Loucy (cell line): ENCODE measurements around the gene TVP23A.

Experiments used
- H2AFZ ChIP-seq: fragments of 200-600 bp; sonication (generic); 2 replicates; pipeline ENCODE4 v1.6.0; 2016; ENCODE audit warnings: antibody characterized with exemption, mild to moderate bottlenecking, low read length, moderate library complexity
- H3F3A ChIP-seq: fragments of 200-600 bp; 2 replicates; pipeline ENCODE4 v1.6.0; 2016; ENCODE audit warnings: antibody characterized with exemption, low read depth, mild to moderate bottlenecking
- H3K27me3 ChIP-seq: fragments of 200-600 bp; sonication (generic); 2 replicates; pipeline ENCODE4 v1.6.1; 2014; ENCODE audit warnings: low read length, mild to moderate bottlenecking; ENCODE audit not compliant: insufficient read depth, poor library complexity, severe bottlenecking
- H3K36me3 ChIP-seq: fragments of 200-600 bp; sonication (generic); 2 replicates; pipeline ENCODE4 v1.6.1; 2016; ENCODE audit warnings: low read length; ENCODE audit not compliant: insufficient read depth
- H3K4me1 ChIP-seq: fragments of 200-600 bp; sonication (generic); 2 replicates; pipeline ENCODE4 v1.5.1; 2014; ENCODE audit warnings: low read length, mild to moderate bottlenecking; ENCODE audit not compliant: insufficient read depth, poor library complexity, severe bottlenecking
- H3K4me2 ChIP-seq: fragments of 200-600 bp; sonication (generic); 2 replicates; pipeline ENCODE4 v1.6.0; 2014; ENCODE audit warnings: antibody characterized with exemption, low read length, low read depth, mild to moderate bottlenecking; ENCODE audit not compliant: poor library complexity, severe bottlenecking
- H3K4me3 ChIP-seq: fragments of 200-600 bp; sonication (generic); 2 replicates; pipeline ENCODE4 v1.5.1; 2014; ENCODE audit warnings: low read length, mild to moderate bottlenecking, mixed read lengths; ENCODE audit not compliant: poor library complexity, severe bottlenecking
- H3K79me2 ChIP-seq: fragments of 200-600 bp; sonication (generic); 2 replicates; pipeline ENCODE4 v1.6.1; 2014; ENCODE audit warnings: low read length; ENCODE audit not compliant: insufficient read depth
- H3K9ac ChIP-seq: fragments of 200-600 bp; sonication (generic); 2 replicates; pipeline ENCODE4 v1.6.0; 2014; ENCODE audit warnings: mild to moderate bottlenecking, low read depth, low read length, moderate library complexity; ENCODE audit not compliant: poor library complexity, severe bottlenecking
- H3K9me2 ChIP-seq: fragments of 200-600 bp; sonication (generic); replicated peaks from 2 replicates; pipeline ENCODE4 v1.6.1; 2016; ENCODE audit warnings: low read depth, low read length, mixed read lengths
- H3K9me3 ChIP-seq: fragments of 200-600 bp; sonication (generic); 2 replicates; pipeline ENCODE4 v1.6.1; 2014; ENCODE audit warnings: mild to moderate bottlenecking, antibody characterized with exemption, low read length, low read depth; ENCODE audit not compliant: insufficient read depth
- H4K20me1 ChIP-seq: fragments of 200-600 bp; sonication (generic); 2 replicates; pipeline ENCODE4 v1.6.0; 2014; ENCODE audit warnings: antibody characterized with exemption, low read length, mild to moderate bottlenecking; ENCODE audit not compliant: insufficient read depth, poor library complexity, severe bottlenecking
- CTCF ChIP-seq: fragments of 200-600 bp; sonication (generic); conservative IDR thresholded peaks from 2 replicates; pipeline ENCODE4 v1.5.1; 2014; ENCODE audit warnings: mild to moderate bottlenecking, antibody characterized with exemption, low read length
- EZH2phosphoT487 ChIP-seq: fragments of 200-600 bp; IDR thresholded peaks from 2 replicates; pipeline ENCODE4 v1.6.1; 2018; ENCODE audit warnings: antibody characterized with exemption, mild to moderate bottlenecking, moderate library complexity, borderline replicate concordance

The TVP23A gene

GRCh38 chr16:10846213-10846998, 27.8 kb upstream of the TVP23A start:
- Histone ChIP-seq H2AFZ (no peak overlapping the region), H3K9ac (no peak overlapping the region), H3K9me3 (no peaks in the 10 kb centered on the region), H3K27me3 (no peaks in the 10 kb centered on the region), H3K36me3 (no peaks in the 10 kb centered on the region), H3F3A (no peaks in the 10 kb centered on the region), H3K4me3 (no peak overlapping the region), H3K4me2 (no peak overlapping the region), H3K79me2 (no peaks in the 10 kb centered on the region), H3K9me2 (no peaks in the 10 kb centered on the region), H3K4me1 (no peaks in the 10 kb centered on the region), H4K20me1 (no peaks in the 10 kb centered on the region)
- TF ChIP-seq CTCF (no peak), EZH2phosphoT487 (no peak)

GRCh38 chr16:10840703-10841102, 22.1 kb upstream of the TVP23A start:
- Histone ChIP-seq H3K9me2 (no peaks in the 10 kb centered on the region), H3K27me3 (no peaks in the 10 kb centered on the region), H3K9ac (no peak overlapping the region), H3K36me3 (no peaks in the 10 kb centered on the region), H2AFZ (no peak overlapping the region), H3K79me2 (no peaks in the 10 kb centered on the region), H4K20me1 (no peaks in the 10 kb centered on the region), H3K4me1 (no peaks in the 10 kb centered on the region), H3F3A (no peaks in the 10 kb centered on the region), H3K9me3 (no peaks in the 10 kb centered on the region), H3K4me2 (no peak overlapping the region), H3K4me3 (no peak overlapping the region)
- no peak for TF ChIP-seq EZH2phosphoT487
- no peak for TF ChIP-seq CTCF

GRCh38 chr16:10839279-10839666, 20.7 kb upstream of the TVP23A start:
- H3K9ac ChIP-seq: no peak overlapping the region
- no peaks in the 10 kb centered on the region for H3K9me2 ChIP-seq
- TF ChIP-seq EZH2phosphoT487 (no peak), CTCF (no peak)
- H3K79me2 ChIP-seq: no peaks in the 10 kb centered on the region
- no peaks in the 10 kb centered on the region for H3K4me1 ChIP-seq
- H3K4me2 ChIP-seq: no peak overlapping the region
- no peaks in the 10 kb centered on the region for H3K27me3 ChIP-seq
- H4K20me1 ChIP-seq: no peaks in the 10 kb centered on the region
- no peak overlapping the region for H3K4me3 ChIP-seq
- H3K36me3 ChIP-seq: no peaks in the 10 kb centered on the region
- no peaks in the 10 kb centered on the region for H3F3A ChIP-seq
- H3K9me3 ChIP-seq: no peaks in the 10 kb centered on the region
- H2AFZ ChIP-seq: no peak overlapping the region
